ENCODE measurements around the gene AEN. TPM values are rescaled to one million over a fixed set of nuclear protein-coding genes. Genes with fewer than 3 reads are reported as not detected.

AEN gene
- total RNA-seq, 4 donors from 2014 or later = 13.3 to 29.0 (median 23.4) TPM

DNA sequence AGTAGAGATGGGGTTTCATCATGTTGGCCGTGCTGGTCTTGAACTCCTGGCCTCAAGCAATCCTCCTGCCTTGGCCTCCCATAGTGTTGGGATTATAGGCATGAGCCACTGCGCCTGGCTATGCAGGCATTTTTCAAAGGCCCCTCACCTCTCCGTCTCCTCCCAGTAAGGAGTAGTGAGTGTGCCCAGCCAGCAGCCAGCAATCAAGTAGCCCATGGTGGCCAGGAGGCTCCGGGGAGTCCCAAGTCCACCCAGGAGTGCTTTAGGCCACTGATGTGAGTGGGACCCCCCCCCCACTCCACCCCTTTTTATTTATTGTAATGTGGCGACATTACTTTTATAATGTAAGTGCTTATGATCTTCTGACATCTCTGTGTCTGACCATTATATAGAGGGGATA is 25.8 kb downstream of the AEN start:
- H3K4me3 ChIP-seq = no peak overlapping the region
- no peak overlapping the region for H3K27ac ChIP-seq (replicated peaks in 1 of 4)
- H3K27me3 ChIP-seq = no peaks in the 10 kb centered on the region
- peaks cover 0 to 5% (median 0%) of the 10 kb centered on the region in 4 donors for H3K36me3 ChIP-seq
- H3K4me1 ChIP-seq = peaks cover 7 to 18% (median 13%) of the 10 kb centered on the region in 4 donors
- H3K9me3 ChIP-seq = no peaks in the 10 kb centered on the region
- TF ChIP-seq, protein P1, sequence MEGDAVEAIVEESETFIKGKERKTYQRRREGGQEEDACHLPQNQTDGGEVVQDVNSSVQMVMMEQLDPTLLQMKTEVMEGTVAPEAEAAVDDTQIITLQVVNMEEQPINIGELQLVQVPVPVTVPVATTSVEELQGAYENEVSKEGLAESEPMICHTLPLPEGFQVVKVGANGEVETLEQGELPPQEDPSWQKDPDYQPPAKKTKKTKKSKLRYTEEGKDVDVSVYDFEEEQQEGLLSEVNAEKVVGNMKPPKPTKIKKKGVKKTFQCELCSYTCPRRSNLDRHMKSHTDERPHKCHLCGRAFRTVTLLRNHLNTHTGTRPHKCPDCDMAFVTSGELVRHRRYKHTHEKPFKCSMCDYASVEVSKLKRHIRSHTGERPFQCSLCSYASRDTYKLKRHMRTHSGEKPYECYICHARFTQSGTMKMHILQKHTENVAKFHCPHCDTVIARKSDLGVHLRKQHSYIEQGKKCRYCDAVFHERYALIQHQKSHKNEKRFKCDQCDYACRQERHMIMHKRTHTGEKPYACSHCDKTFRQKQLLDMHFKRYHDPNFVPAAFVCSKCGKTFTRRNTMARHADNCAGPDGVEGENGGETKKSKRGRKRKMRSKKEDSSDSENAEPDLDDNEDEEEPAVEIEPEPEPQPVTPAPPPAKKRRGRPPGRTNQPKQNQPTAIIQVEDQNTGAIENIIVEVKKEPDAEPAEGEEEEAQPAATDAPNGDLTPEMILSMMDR (IDR thresholded peaks at IDR 0.05) = no peak
- TF ChIP-seq POLR2AphosphoS5 (IDR thresholded peaks at IDR 0.05) (no peak), POLR2A (IDR thresholded peaks at IDR 0.05; ENCODE audit: low read depth) (no peak), EP300 (IDR thresholded peaks at IDR 0.05) (no peak)
- 89% methylated on average over 5 of the region's 5 CpGs for WGBS
- intact Hi-C loops (cut with DNase I) = no loop called here
- DNase-seq (ENCODE audit: extremely low spot score) = no peak

DNA sequence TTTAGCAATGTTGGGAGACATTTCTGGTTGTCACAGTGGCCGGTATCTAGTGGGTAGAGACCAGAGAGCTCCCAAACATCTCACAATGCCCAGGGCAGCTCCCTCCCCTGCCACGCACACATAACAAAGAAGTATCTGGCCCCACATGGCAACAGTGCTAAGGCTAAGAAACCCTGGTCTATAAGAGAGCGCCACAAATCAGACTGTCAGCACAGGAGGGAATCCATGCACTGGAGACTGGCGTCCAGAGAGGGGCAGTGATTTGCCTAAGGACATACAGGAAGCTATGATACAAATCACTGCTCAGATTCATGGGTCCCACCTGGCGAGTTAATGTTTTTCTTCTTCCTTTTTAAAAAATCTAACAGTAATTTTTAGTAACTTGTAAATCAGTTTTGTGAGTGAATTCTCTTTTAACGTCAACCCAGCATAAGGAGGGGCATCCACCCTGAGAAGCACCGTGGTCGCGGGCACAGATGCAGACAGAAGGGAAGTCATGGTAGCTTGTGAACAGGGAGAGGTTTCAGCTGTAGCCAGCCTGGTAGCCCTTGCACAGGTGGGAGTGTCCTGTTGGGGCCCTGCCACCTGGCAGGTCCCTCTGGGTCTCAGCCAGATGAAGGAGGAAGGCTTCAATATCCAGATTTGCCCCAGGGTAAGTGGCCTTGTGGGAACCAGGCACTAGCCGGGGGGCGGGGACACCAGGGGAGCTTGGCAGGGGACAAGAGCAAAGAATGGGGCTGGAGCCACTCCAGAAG is 26.4 kb downstream of the AEN start:
- intact Hi-C loops (cut with DNase I) = no loop called here
- no peaks in the 10 kb centered on the region for H3K9me3 ChIP-seq
- H3K27ac ChIP-seq (replicated peaks in 1 of 4) = no peak overlapping the region
- H3K27me3 ChIP-seq = no peaks in the 10 kb centered on the region
- H3K4me1 ChIP-seq = peaks cover 7 to 18% (median 13%) of the 10 kb centered on the region in 4 donors
- peaks cover 0 to 5% (median 0%) of the 10 kb centered on the region in 4 donors for H3K36me3 ChIP-seq
- TF ChIP-seq EP300 (IDR thresholded peaks at IDR 0.05) = no peak
- TF ChIP-seq, protein P1 (IDR thresholded peaks at IDR 0.05) = no peak
- no peak for TF ChIP-seq POLR2AphosphoS5 (IDR thresholded peaks at IDR 0.05)
- no peak overlapping the region for H3K4me3 ChIP-seq
- DNase-seq (ENCODE audit: extremely low spot score) = no peak
- WGBS = 93% methylated on average over 11 of the region's 11 CpGs

DNA sequence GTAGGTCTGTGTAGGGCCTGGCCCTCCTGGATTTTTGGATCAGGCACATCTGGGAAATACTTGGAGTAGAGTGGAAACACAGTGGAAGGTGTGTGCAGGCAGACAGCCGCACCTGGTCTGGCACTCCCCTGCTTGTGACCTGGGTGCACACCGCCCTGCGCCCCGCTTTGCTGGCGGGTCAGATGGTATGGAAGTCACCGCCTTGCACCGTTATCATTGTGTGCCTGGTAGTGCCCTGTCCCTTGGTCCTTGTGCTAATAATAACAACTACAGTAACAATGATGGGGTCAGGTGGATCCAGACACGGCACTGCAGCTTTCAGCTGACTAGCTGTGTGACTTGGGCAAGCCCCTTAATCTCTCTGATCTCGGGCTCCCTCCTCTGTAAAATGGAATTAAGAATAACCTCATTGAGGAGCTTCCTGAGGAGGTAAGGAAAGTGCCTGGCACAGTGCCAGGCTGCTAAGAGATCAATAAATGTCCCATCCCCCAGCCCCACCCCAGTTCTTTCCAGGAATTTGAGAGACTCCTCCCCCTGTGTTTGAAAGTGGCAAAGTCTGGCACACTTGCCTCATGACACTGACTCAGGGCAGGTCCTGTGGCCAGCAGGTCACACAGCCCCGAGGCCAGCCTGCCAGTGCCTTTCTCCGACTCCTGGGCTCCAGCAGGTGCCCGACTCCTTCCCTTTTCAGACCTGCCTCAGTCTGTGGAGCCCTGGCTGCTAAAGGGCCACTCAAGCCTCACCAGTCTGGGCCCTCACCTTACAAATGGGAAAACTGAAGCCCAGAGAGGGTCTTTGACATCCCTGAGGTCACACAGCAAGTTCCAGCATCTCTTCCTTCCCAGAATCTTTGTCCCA is 27.4 kb downstream of the AEN start:
- no peak overlapping the region for H3K4me3 ChIP-seq
- H3K9me3 ChIP-seq = no peaks in the 10 kb centered on the region
- TF ChIP-seq EP300 (IDR thresholded peaks at IDR 0.05) (no peak), POLR2A (IDR thresholded peaks at IDR 0.05; ENCODE audit: low read depth) (no peak), POLR2AphosphoS5 (IDR thresholded peaks at IDR 0.05) (no peak)
- TF ChIP-seq, protein P1 (IDR thresholded peaks at IDR 0.05) = no peak
- no peak for DNase-seq (ENCODE audit: extremely low spot score)
- intact Hi-C loops (cut with DNase I) = no loop called here
- H3K27ac ChIP-seq (replicated peaks in 1 of 4) = peak overlapping the region; percentile 46 to 59 (median 58)
- H3K4me1 ChIP-seq = peaks cover 7 to 18% (median 13%) of the 10 kb centered on the region in 4 donors
- WGBS = 86% methylated on average over 10 of the region's 12 CpGs
- peaks cover 0 to 5% (median 0%) of the 10 kb centered on the region in 4 donors for H3K36me3 ChIP-seq
- H3K27me3 ChIP-seq = no peaks in the 10 kb centered on the region

DNA sequence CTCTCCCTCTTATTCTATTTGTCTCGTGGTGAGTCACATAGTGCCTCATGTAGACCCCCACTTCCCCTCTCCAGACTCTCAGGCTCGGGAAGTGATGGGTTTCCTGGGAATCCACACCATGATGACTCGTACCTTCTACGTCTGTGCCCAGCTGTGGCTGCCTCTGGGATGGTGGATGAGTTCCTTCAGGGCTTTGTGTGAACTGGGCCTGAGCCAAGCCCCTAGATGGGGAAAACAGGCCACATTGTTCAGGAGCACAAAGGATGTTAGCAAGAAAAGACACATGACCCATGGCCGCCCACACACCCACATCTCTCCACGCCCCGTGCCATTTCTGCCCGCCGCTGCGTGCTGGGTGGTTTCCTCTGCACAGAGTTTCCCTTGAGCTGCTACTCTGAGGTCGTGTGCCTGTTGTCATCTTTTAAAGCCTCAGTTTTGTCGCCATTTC is 28.2 kb downstream of the AEN start:
- H3K4me1 ChIP-seq = peaks cover 7 to 18% (median 13%) of the 10 kb centered on the region in 4 donors
- no peak overlapping the region for H3K4me3 ChIP-seq
- TF ChIP-seq POLR2A (IDR thresholded peaks at IDR 0.05; ENCODE audit: low read depth) (no peak), POLR2AphosphoS5 (IDR thresholded peaks at IDR 0.05) (peak; percentile 28 to 37), EP300 (IDR thresholded peaks at IDR 0.05) (no peak)
- TF ChIP-seq, protein P1 (IDR thresholded peaks at IDR 0.05) = no peak
- DNase-seq (ENCODE audit: extremely low spot score) = no peak
- H3K27me3 ChIP-seq = no peaks in the 10 kb centered on the region
- peaks cover 0 to 5% (median 0%) of the 10 kb centered on the region in 4 donors for H3K36me3 ChIP-seq
- H3K27ac ChIP-seq (replicated peaks in 1 of 4) = peak overlapping the region; percentile 46 to 59 (median 58)
- intact Hi-C loops (cut with DNase I) = no loop called here
- 66% methylated on average over 12 of the region's 12 CpGs for WGBS
- H3K9me3 ChIP-seq = no peaks in the 10 kb centered on the region
